Measurements from ENCODE around the gene BRAF.

The BRAF gene

DNA sequence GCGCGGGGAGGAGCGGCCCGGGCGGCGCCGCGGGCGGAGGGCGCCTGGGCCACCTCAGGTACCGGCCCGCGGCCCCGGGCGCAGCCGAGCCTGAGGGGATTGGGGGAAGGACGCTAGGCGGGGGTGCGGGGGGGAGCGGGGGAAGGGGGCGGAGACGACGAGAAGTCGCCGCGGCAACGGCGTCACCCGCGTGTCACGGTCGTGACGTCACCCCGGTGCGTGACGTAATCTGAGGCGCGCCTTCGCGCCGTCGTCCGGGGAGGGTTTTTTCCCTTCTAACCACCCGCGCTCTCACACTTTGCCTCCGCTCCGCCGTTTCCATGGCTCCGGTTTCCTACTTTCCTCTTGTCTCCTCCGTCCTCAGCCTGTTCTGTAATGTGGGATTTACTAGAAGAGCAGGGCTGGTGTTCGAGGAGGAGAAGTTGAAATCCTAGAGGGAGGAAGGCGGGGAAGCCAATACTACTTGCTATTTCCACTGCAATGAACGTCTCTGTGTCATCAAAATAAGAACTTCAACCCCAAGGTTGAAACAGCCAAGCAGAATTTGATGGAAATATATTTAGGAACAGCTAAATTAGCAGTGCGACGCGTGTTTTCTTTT, at the start of gene BRAF (continued):
- no peak for TF ChIP-seq ZNF211 (tag by site-specific recombination; IDR thresholded peaks at IDR 0.05; ENCODE audit: low read depth)
- TF ChIP-seq ZNF521 (tag by site-specific recombination; IDR thresholded peaks at IDR 0.05), result no peak
- TF ChIP-seq ZNF610 (tag by site-specific recombination; IDR thresholded peaks at IDR 0.05; ENCODE audit: borderline replicate concordance), result peak; percentile 58; the same call in 1 of the 2 replicates
- TF ChIP-seq ZNF341 (tag by site-specific recombination; IDR thresholded peaks at IDR 0.05; ENCODE audit: low read depth), result peak; percentile 62
- TF ChIP-seq ZNF138 (tag by site-specific recombination; IDR thresholded peaks at IDR 0.05; ENCODE audit: borderline replicate concordance), result no peak
- TF ChIP-seq ZNF223 (tag by site-specific recombination; IDR thresholded peaks at IDR 0.05), result no peak
- TF ChIP-seq, protein P1, sequence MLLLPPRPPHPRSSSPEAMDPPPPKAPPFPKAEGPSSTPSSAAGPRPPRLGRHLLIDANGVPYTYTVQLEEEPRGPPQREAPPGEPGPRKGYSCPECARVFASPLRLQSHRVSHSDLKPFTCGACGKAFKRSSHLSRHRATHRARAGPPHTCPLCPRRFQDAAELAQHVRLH (tag by site-specific recombination; IDR thresholded peaks at IDR 0.05), result 0 out of 2 replicates have a peak, but pooled peaks have one; percentile 37
- no peak for TF ChIP-seq BCL11A (tag by site-specific recombination; IDR thresholded peaks at IDR 0.05; ENCODE audit: low read depth)
- TF ChIP-seq ZSCAN23 (tag by site-specific recombination; IDR thresholded peaks at IDR 0.05), result no peak
- TF ChIP-seq HOXC10 (CRISPR knock-in tag; IDR thresholded peaks at IDR 0.05), result no peak
- TF ChIP-seq ZBTB48 (tag by site-specific recombination; IDR thresholded peaks at IDR 0.05), result no peak
- TF ChIP-seq, protein P2, sequence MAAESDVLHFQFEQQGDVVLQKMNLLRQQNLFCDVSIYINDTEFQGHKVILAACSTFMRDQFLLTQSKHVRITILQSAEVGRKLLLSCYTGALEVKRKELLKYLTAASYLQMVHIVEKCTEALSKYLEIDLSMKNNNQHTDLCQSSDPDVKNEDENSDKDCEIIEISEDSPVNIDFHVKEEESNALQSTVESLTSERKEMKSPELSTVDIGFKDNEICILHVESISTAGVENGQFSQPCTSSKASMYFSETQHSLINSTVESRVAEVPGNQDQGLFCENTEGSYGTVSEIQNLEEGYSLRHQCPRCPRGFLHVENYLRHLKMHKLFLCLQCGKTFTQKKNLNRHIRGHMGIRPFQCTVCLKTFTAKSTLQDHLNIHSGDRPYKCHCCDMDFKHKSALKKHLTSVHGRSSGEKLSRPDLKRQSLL (tag by site-specific recombination; IDR thresholded peaks at IDR 0.05), result no peak
- TF ChIP-seq ZNF112 (tag by site-specific recombination; IDR thresholded peaks at IDR 0.05), result no peak
- TF ChIP-seq, protein P3, sequence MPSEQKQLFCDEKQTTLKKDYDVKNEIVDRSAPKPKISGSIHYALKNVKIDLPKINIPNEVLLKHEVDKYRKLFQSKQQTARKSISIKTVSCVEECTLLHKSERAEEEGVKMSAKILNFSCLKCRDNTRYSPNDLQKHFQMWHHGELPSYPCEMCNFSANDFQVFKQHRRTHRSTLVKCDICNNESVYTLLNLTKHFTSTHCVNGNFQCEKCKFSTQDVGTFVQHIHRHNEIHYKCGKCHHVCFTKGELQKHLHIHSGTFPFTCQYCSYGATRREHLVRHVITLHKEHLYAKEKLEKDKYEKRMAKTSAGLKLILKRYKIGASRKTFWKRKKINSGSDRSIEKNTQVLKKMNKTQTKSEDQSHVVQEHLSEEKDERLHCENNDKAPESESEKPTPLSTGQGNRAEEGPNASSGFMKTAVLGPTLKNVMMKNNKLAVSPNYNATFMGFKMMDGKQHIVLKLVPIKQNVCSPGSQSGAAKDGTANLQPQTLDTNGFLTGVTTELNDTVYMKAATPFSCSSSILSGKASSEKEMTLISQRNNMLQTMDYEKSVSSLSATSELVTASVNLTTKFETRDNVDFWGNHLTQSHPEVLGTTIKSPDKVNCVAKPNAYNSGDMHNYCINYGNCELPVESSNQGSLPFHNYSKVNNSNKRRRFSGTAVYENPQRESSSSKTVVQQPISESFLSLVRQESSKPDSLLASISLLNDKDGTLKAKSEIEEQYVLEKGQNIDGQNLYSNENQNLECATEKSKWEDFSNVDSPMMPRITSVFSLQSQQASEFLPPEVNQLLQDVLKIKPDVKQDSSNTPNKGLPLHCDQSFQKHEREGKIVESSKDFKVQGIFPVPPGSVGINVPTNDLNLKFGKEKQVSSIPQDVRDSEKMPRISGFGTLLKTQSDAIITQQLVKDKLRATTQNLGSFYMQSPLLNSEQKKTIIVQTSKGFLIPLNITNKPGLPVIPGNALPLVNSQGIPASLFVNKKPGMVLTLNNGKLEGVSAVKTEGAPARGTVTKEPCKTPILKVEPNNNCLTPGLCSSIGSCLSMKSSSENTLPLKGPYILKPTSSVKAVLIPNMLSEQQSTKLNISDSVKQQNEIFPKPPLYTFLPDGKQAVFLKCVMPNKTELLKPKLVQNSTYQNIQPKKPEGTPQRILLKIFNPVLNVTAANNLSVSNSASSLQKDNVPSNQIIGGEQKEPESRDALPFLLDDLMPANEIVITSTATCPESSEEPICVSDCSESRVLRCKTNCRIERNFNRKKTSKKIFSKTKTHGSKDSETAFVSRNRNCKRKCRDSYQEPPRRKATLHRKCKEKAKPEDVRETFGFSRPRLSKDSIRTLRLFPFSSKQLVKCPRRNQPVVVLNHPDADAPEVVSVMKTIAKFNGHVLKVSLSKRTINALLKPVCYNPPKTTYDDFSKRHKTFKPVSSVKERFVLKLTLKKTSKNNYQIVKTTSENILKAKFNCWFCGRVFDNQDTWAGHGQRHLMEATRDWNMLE (tag by site-specific recombination; conservative IDR thresholded peaks at IDR 0.05; ENCODE audit: low read depth), result no peak; the same call in 1 of the 2 replicates
- peak; percentile 21; the same call in 1 of the 2 replicates for TF ChIP-seq SP3 (tag by site-specific recombination; IDR thresholded peaks at IDR 0.05)
- no peak for TF ChIP-seq BCL11B (tag by site-specific recombination; IDR thresholded peaks at IDR 0.05; ENCODE audit: low read depth)
- TF ChIP-seq, protein P4, sequence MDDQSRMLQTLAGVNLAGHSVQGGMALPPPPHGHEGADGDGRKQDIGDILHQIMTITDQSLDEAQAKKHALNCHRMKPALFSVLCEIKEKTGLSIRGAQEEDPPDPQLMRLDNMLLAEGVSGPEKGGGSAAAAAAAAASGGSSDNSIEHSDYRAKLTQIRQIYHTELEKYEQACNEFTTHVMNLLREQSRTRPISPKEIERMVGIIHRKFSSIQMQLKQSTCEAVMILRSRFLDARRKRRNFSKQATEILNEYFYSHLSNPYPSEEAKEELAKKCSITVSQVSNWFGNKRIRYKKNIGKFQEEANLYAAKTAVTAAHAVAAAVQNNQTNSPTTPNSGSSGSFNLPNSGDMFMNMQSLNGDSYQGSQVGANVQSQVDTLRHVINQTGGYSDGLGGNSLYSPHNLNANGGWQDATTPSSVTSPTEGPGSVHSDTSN (CRISPR knock-in tag; IDR thresholded peaks at IDR 0.05), result no peak
- TF ChIP-seq TCF7L2 (IDR thresholded peaks at IDR 0.05; ENCODE audit: borderline replicate concordance, low read depth, low read length), result no peak
- peak; percentile 52 for TF ChIP-seq WT1 (tag by site-specific recombination; IDR thresholded peaks at IDR 0.05)
- TF ChIP-seq, protein P5, sequence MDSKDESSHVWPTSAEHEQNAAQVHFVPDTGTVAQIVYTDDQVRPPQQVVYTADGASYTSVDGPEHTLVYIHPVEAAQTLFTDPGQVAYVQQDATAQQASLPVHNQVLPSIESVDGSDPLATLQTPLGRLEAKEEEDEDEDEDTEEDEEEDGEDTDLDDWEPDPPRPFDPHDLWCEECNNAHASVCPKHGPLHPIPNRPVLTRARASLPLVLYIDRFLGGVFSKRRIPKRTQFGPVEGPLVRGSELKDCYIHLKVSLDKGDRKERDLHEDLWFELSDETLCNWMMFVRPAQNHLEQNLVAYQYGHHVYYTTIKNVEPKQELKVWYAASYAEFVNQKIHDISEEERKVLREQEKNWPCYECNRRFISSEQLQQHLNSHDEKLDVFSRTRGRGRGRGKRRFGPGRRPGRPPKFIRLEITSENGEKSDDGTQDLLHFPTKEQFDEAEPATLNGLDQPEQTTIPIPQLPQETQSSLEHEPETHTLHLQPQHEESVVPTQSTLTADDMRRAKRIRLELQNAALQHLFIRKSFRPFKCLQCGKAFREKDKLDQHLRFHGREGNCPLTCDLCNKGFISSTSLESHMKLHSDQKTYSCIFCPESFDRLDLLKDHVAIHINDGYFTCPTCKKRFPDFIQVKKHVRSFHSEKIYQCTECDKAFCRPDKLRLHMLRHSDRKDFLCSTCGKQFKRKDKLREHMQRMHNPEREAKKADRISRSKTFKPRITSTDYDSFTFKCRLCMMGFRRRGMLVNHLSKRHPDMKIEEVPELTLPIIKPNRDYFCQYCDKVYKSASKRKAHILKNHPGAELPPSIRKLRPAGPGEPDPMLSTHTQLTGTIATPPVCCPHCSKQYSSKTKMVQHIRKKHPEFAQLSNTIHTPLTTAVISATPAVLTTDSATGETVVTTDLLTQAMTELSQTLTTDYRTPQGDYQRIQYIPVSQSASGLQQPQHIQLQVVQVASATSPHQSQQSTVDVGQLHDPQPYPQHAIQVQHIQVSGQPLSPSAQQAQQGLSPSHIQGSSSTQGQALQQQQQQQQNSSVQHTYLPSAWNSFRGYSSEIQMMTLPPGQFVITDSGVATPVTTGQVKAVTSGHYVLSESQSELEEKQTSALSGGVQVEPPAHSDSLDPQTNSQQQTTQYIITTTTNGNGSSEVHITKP (tag by site-specific recombination; IDR thresholded peaks at IDR 0.05), result no peak; the same call in 1 of the 2 replicates
- TF ChIP-seq, protein P6, sequence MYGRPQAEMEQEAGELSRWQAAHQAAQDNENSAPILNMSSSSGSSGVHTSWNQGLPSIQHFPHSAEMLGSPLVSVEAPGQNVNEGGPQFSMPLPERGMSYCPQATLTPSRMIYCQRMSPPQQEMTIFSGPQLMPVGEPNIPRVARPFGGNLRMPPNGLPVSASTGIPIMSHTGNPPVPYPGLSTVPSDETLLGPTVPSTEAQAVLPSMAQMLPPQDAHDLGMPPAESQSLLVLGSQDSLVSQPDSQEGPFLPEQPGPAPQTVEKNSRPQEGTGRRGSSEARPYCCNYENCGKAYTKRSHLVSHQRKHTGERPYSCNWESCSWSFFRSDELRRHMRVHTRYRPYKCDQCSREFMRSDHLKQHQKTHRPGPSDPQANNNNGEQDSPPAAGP (tag by site-specific recombination; IDR thresholded peaks at IDR 0.05), result peak; percentile 77
- TF ChIP-seq ZNF354C (tag by site-specific recombination; IDR thresholded peaks at IDR 0.05; ENCODE audit: borderline replicate concordance, low read depth), result no peak
- no peak for TF ChIP-seq ZNF132 (tag by site-specific recombination; IDR thresholded peaks at IDR 0.05; ENCODE audit: borderline replicate concordance)
- TF ChIP-seq, protein P7, sequence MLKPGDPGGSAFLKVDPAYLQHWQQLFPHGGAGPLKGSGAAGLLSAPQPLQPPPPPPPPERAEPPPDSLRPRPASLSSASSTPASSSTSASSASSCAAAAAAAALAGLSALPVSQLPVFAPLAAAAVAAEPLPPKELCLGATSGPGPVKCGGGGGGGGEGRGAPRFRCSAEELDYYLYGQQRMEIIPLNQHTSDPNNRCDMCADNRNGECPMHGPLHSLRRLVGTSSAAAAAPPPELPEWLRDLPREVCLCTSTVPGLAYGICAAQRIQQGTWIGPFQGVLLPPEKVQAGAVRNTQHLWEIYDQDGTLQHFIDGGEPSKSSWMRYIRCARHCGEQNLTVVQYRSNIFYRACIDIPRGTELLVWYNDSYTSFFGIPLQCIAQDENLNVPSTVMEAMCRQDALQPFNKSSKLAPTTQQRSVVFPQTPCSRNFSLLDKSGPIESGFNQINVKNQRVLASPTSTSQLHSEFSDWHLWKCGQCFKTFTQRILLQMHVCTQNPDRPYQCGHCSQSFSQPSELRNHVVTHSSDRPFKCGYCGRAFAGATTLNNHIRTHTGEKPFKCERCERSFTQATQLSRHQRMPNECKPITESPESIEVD (tag by site-specific recombination; IDR thresholded peaks at IDR 0.05), result no peak
- no peak for TF ChIP-seq ZNF621 (tag by site-specific recombination; IDR thresholded peaks at IDR 0.05)
- no peak for TF ChIP-seq MYNN (tag by site-specific recombination; IDR thresholded peaks at IDR 0.05; ENCODE audit: borderline replicate concordance)

All from HEK293 (cell line).